GM19193 (cell line): ENCODE data around the gene IGSF8.

Experiments
- POLR2A ChIP-seq: IDR thresholded peaks from 4 replicates; pipeline ENCODE4 v1.6.1; 2011; ENCODE audit not compliant: insufficient read depth, insufficient read length; ENCODE audit errors: extremely low read depth

IGSF8 gene

DNA sequence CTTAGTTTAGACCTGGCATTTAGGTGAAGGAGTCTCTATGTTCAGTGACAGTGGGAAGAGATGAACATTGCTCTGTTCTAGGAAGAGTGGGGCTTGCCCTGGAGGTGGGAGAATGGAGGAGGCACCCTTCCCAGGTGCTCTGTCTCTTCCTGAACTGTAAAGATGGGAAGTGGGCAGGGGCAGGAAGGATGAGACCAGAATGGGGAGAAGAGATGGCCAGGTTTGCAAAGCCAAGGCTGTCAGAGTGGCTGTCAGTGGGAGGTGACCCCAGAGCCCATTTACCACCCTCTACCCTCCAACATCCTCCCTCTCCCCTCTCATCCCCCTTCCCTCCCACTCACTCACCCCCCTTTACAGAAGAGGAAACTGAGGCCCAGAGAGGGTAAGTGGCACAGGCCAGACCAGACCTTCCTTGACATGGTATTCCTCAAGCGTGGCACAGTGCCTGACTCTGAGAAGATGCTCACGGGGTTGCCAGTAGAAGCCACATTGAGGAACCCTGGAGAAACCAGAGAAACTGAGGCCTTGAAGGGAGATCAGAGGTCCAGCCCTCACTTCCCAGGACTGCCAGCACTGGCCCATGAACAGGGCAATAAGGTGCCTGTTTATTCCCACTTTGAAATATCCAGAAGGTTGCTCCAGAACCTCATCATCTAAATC lies 1.4 kb upstream of the IGSF8 start:
- no peak for TF ChIP-seq POLR2A

DNA sequence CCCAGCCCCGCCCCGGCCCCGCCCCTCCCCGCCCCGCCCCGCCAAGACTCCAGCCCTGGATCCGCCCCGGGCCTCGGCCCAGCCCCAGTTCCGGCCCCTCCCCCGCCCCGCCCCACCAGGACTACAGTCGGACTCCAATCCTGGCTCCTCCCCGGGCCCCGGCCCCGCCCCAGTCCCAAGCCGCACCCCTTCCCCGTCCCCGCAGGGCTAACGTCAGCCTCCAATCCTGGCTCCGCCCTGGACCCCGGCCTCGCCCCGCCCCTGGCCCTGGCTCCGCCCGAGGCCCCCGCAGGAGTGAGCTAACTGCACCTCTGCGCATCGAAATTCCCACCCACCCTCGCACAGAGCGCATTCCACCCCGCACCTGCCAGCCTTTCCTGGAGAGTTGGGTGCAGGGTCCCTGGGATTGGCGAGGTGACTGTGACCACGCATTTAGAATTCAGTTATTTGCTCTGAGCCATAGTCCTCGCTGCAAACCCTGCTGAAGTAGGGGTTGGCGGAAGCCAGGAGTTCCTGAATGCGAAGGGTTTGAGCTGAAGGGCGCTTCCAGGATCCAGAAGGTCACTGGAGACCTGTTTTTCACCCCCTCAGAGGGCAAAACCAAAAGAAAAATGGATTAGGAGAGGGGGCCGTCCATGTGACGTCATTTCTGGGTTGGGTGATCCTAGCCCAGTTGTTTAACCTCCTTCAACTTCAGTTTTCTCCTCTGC lies 588 bp upstream of the IGSF8 start:
- TF ChIP-seq POLR2A, result peak; percentile 28

DNA sequence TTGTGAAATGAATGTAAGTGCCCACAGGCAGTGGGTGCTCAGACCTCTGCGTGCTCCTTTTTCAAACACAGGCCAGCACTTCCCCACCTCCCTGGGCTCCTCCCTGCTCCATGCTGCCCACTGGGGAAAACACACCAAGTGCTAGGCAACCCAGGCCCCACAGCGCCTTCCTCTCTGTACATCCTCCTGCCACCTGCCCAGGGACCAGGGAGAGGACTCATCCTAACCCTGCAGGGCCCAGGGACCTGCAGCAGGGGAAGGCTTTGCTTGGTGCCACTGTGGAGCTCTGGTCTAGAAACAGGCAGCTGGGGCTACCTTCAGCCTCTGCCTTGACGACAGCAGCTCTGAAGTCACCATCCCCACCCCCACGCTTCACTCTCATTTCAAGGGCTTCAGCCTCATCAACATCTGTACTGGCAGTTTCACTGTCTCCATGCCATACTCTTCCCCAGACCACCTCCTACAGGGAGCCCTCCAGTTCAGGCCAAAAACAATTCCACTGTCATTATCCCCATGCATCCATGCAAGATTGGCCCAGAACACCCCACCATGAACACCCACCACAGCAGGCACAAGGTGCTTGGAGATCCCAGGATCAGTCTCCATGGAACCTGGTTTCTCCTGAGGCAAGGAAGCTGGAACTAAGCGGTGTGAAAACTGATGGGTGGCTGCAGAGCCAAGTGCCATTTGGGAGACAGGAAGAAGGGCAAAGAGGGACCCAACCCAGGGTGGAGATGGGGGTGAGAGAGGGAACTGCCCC lies 1.1 kb downstream of the IGSF8 start:
- no peak for TF ChIP-seq POLR2A

- TF ChIP-seq POLR2A, result no peak
These were observed 1.9 kb downstream of the IGSF8 start for GRCh38 chr1:160096274-160097116.

- TF ChIP-seq POLR2A, result no peak
These were observed 2.9 kb downstream of the IGSF8 start for GRCh38 chr1:160095382-160096105.

- no peak for TF ChIP-seq POLR2A
These were observed 3.6 kb downstream of the IGSF8 start for GRCh38 chr1:160094806-160095205.

GRCh38 chr1:160094291-160094625 lies 4.2 kb downstream of the IGSF8 start:
- no peak for TF ChIP-seq POLR2A

GRCh38 chr1:160093624-160094290 lies 4.7 kb downstream of the IGSF8 start:
- no peak for TF ChIP-seq POLR2A

GRCh38 chr1:160093069-160093395 lies 5.4 kb downstream of the IGSF8 start:
- no peak for TF ChIP-seq POLR2A

GRCh38 chr1:160092366-160093068 lies 5.9 kb downstream of the IGSF8 start:
- TF ChIP-seq POLR2A, result no peak

DNA sequence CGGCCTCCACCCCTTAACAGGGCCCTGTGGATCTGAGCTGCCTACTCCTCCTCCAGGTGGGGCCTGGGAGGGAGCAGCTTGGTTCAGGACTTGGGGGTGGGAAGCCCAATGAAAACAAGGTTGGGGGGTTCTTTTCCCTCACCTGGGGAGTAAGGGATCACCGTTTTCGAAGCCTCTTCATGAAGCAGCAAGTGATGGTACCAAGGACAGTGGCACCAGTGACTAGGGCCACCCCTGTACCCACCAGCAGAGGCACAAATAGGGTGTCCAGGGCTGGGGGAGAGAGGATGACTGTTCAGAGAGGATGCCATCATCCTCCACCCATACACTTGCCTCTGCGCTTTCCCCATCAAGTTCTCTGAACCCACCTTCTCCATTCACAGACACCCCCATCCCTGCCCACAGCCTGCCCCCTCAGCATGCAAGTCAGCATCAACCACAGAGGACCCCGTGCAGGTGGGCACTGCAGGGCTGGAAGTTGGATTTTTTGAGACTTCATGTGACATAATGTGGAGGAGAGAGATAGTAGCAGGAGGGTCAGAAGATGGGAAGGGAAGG lies 6.7 kb downstream of the IGSF8 start:
- TF ChIP-seq POLR2A, result no peak

DNA sequence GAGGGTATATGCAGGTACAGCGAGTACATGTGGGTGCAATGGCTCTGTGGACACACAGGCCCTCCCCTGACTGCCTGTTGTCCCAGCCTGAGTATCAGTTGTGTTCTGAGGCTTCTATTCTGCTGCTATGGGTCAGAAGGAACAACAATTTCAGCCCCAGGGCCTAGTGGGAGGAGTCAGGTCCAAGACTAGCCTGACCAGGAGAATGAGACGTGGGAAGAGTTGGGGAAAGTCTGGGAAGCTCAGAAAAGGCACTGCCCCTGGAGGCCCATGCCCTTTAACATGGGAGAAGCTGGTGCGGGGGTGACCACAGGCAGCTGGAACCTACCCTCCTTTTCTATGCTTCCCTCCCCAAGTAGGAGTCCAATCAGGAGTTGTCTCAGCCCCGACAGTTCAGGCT lies 7.7 kb downstream of the IGSF8 start:
- TF ChIP-seq POLR2A, result no peak

DNA sequence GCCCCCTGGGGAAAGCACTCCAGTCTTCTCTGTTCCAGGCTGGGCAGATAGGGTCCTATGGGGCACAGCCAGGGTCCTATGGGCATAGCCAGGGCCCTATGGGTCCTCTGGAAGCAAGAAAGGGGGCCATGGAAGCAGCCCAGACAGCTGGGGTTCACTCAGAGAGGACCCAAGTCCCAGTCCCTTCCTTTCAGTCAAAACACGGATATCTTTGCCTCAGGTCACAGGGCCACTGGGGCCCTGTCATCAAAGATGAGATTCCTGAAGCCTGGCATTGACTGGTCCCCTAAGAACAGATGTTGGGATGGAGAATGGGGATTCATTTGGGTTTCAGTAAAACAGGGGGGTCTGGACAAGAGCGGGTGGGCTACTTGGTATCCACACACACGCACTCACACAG lies 8.5 kb downstream of the IGSF8 start:
- TF ChIP-seq POLR2A, result no peak

- no peak for TF ChIP-seq POLR2A
These were observed 11.2 kb downstream of the IGSF8 start for GRCh38 chr1:160087118-160087662.
